H1 (cell line): ENCODE results near the gene MEP1B. TPM values are rescaled to one million over a fixed set of nuclear protein-coding genes. Genes with fewer than 3 reads are reported as not detected.

Source experiments
- CTBP2 ChIP-seq: IDR thresholded peaks from 2 replicates; pipeline ENCODE4 v1.7.0; 2011; ENCODE audit warnings: borderline replicate concordance, mild to moderate bottlenecking, moderate library complexity, mixed read lengths, low read length; ENCODE audit not compliant: insufficient read depth, insufficient read length
- EGR1 ChIP-seq: IDR thresholded peaks from 2 replicates; pipeline ENCODE4 v1.6.1; 2011; ENCODE audit warnings: low read depth, low read length, borderline replicate concordance
- JUN ChIP-seq: IDR thresholded peaks from 2 replicates; pipeline ENCODE4 v1.6.1; 2011; ENCODE audit warnings: low read depth, mild to moderate bottlenecking, improper control_type of control experiment, low read length
- SIN3A ChIP-seq, 2 experiments: IDR thresholded peaks in 1 of 2; conservative IDR thresholded peaks in 1 of 2; 2 replicates each; pipeline ENCODE4 v1.6.1; 2011 to 2012; ENCODE audit warnings: low read length in 2 of 2, improper control_type of control experiment in 1 of 2, low read depth in 1 of 2, mild to moderate bottlenecking in 1 of 2
- SP1 ChIP-seq: IDR thresholded peaks from 2 replicates; pipeline ENCODE4 v1.6.1; 2011; ENCODE audit warnings: low read depth, low read length
- SP2 ChIP-seq: IDR thresholded peaks from 2 replicates; pipeline ENCODE4 v1.6.1; 2012; ENCODE audit warnings: mild to moderate bottlenecking, low read length, inconsistent platforms
- SP4 ChIP-seq: IDR thresholded peaks from 2 replicates; pipeline ENCODE4 v1.6.1; 2012; ENCODE audit warnings: low read length, inconsistent platforms
- SRF ChIP-seq: IDR thresholded peaks from 2 replicates; pipeline ENCODE4 v1.6.1; 2011; ENCODE audit warnings: mild to moderate bottlenecking, low read depth, low read length, moderate library complexity
- SUZ12 ChIP-seq: fragments of 200-600 bp; sonication (generic); IDR thresholded peaks from 2 replicates; pipeline ENCODE4 v1.6.1; 2012; ENCODE audit warnings: mild to moderate bottlenecking, inconsistent platforms, low read length, moderate library complexity, mixed read lengths
- TAF1 ChIP-seq: IDR thresholded peaks from 2 replicates; pipeline ENCODE4 v1.6.1; 2011; ENCODE audit warnings: mild to moderate bottlenecking, low read depth, low read length
- TCF12 ChIP-seq: IDR thresholded peaks from 2 replicates; pipeline ENCODE4 v1.6.1; 2011; ENCODE audit warnings: low read depth, mild to moderate bottlenecking, low read length
- polyA plus RNA-seq, 7 experiments: library from polyadenylated mRNA; depleted of rRNA in 3 of 7; stranded (reverse) in 5 of 7; unstranded in 2 of 7; fragments of >200 nt in 5 of 7; fragments of 200-250 nt in 2 of 7; gene quantifications; 1 replicate in 5 of 7; 2 replicates in 1 of 7; 4 replicates in 1 of 7; pipeline versions ENCODE4 v1.2.1 to v1.2.3, GENCODE V29; 2011 to 2013; ENCODE audit warnings: missing spikeins in 2 of 7, mixed read lengths in 2 of 7
- total RNA-seq: library from RNA; stranded (reverse); fragmentation: NEBNext Ultra II Directional; extraction: Animal tissue kit (Norgen Biotek cat#: 25700); gene quantifications from 2 replicates; pipeline ENCODE4 v1.2.1, GENCODE V29; 2021

MEP1B gene
- total and polyA plus RNA-seq, 2 of the 8 experiments (the other 6 are each of a cell fraction or from before 2014, with no cell fraction given), result not detected

DNA sequence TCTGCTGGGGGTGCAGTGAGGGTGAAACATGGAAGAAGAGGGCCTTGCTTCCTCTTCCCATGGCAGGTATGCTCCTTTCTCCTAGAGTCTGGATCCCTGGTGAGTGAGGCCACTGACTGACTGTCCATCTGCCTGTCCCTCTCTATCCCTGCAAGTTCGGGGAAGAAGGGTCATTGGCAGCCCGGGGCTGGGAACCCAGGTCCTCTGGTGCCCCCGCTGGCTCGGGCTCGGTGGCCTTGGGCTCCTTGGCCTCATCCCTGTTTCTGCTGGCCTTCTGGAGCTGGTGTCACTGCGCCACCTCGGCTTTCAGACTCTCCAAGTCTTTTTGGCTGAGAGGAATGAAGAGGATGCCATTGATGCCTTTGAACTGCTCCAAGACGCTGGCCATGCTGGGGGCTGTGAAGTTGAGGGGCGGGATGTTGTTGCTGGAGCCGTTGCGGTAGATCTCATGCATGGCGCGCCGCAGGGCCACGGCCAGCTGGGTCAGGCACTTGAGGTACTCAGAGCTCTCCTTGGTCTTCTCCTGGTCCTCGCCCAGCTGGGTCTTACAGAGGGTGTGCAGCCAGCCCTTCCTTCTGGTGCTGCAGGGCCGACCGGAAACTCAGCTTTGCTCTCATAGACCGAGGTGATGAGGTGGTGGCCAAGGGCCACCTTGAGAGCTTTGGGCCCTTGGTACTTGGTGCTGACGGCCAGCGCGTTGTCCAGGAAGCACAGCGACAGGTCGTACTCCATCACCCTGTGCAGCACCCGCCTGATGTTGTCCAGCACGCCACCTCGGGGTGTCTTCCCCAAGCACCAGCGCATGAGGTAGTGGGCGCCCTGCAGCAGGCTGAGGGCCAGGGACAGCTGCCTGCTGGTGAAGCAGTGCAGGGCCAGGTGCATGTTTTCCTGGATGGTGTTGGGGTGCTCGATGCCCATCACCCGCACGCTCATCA lies 6.3 kb downstream of the MEP1B start (continued):
- no peak for TF ChIP-seq SIN3A (conservative IDR thresholded peaks at IDR 0.05 in 1 of 2, IDR thresholded peaks at IDR 0.05 in 1 of 2; ENCODE audit: low read depth in 1 of 2, low read length in 2 of 2)
- TF ChIP-seq EGR1, result no peak
- no peak for TF ChIP-seq TAF1
- TF ChIP-seq SP1, result no peak
- TF ChIP-seq SUZ12, result no peak
- TF ChIP-seq SP4, result no peak
- TF ChIP-seq TCF12, result no peak
- no peak for TF ChIP-seq CTBP2
- TF ChIP-seq JUN, result no peak
- TF ChIP-seq SP2, result no peak
- no peak for TF ChIP-seq SRF
- TF ChIP-seq, all 59 proteins: peak for 0
